ENCODE data around the gene SUCLG1. TPM values are rescaled to one million over a fixed set of nuclear protein-coding genes. Genes with fewer than 3 reads are reported as not detected.

SUCLG1 gene
- total and polyA plus RNA-seq, 2 experiments from 2014 or later = 164 to 168 TPM

GRCh38 chr2:84395820-84396219 is 63.3 kb downstream of the SUCLG1 start:
- DNase-seq (ENCODE audit: low spot score) = no peak
- no peak overlapping the region for H3K27ac ChIP-seq
- H3K36me3 ChIP-seq (replicated peaks; ENCODE audit: insufficient read depth, low read depth) = no peaks in the 10 kb centered on the region
- no peak overlapping the region for H2AFZ ChIP-seq
- 76% methylated on average over 3 of the region's 3 CpGs for WGBS (ENCODE audit: low lambda C conversion rate, missing lambda C conversion rate)
- H3K79me2 ChIP-seq = no peaks in the 10 kb centered on the region
- no peak overlapping the region for H3K4me2 ChIP-seq
- no peaks in the 10 kb centered on the region for H3K9me3 ChIP-seq (ENCODE audit: low read depth)
- H3K4me3 ChIP-seq = no peak overlapping the region
- TF ChIP-seq EZH2 (IDR thresholded peaks at IDR 0.05; ENCODE audit: borderline replicate concordance) (no peak), EZH2phosphoT487 (IDR thresholded peaks at IDR 0.05; ENCODE audit: low read depth, severe bottlenecking, unreplicated experiment) (no peak), CTCF (IDR thresholded peaks at IDR 0.05; ENCODE audit: poor library complexity) (no peak)
- no peaks in the 10 kb centered on the region for H3K4me1 ChIP-seq (ENCODE audit: insufficient read depth)
- no peaks in the 10 kb centered on the region for H3K9me2 ChIP-seq (replicated peaks; ENCODE audit: insufficient read depth)
- H4K20me1 ChIP-seq (ENCODE audit: insufficient read depth, poor library complexity, severe bottlenecking) = no peaks in the 10 kb centered on the region
- H3K27me3 ChIP-seq = no peaks in the 10 kb centered on the region

DNA sequence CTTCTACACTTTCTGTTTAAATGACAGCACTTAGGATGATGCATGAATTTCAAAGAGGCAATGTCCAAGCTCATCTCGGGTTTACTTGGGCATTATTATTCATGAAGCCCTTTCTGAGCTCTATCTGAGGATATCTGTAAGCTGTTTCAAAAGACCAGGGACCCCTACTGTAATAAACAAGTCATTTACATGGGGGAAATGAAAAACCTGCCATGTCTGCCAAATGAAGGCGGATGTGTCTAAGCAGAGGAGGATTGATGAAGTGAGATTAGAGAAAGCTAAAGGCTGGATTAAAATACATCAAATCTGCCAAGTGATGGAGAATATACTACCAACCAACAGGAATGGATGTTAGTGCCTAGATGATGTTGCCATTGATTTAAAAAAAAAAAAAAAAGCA is 64.5 kb downstream of the SUCLG1 start:
- DNase-seq (ENCODE audit: low spot score) = no peak
- Histone ChIP-seq H3K79me2 (no peaks in the 10 kb centered on the region), H4K20me1 (ENCODE audit: insufficient read depth, poor library complexity, severe bottlenecking) (no peaks in the 10 kb centered on the region), H2AFZ (no peak overlapping the region), H3K4me3 (no peak overlapping the region), H3K27ac (no peak overlapping the region), H3K4me2 (no peak overlapping the region), H3K9me3 (ENCODE audit: low read depth) (no peaks in the 10 kb centered on the region), H3K9me2 (replicated peaks; ENCODE audit: insufficient read depth) (no peaks in the 10 kb centered on the region), H3K4me1 (ENCODE audit: insufficient read depth) (no peaks in the 10 kb centered on the region), H3K27me3 (no peaks in the 10 kb centered on the region), H3K36me3 (replicated peaks; ENCODE audit: insufficient read depth, low read depth) (no peaks in the 10 kb centered on the region)
- TF ChIP-seq EZH2phosphoT487 (IDR thresholded peaks at IDR 0.05; ENCODE audit: low read depth, severe bottlenecking, unreplicated experiment) = no peak
- no peak for TF ChIP-seq CTCF (IDR thresholded peaks at IDR 0.05; ENCODE audit: poor library complexity)
- TF ChIP-seq EZH2 (IDR thresholded peaks at IDR 0.05; ENCODE audit: borderline replicate concordance) = no peak
- WGBS (ENCODE audit: low lambda C conversion rate, missing lambda C conversion rate) = 67% methylated on average over 2 of the region's 2 CpGs

GRCh38 chr2:84393829-84394228 is 65.3 kb downstream of the SUCLG1 start:
- Histone ChIP-seq H4K20me1 (ENCODE audit: insufficient read depth, poor library complexity, severe bottlenecking) (no peaks in the 10 kb centered on the region), H3K4me3 (no peak overlapping the region), H3K27ac (no peak overlapping the region), H3K4me1 (ENCODE audit: insufficient read depth) (no peaks in the 10 kb centered on the region), H3K9me3 (ENCODE audit: low read depth) (no peaks in the 10 kb centered on the region), H3K4me2 (no peak overlapping the region), H3K79me2 (no peaks in the 10 kb centered on the region), H2AFZ (no peak overlapping the region), H3K36me3 (replicated peaks; ENCODE audit: insufficient read depth, low read depth) (no peaks in the 10 kb centered on the region), H3K27me3 (no peaks in the 10 kb centered on the region), H3K9me2 (replicated peaks; ENCODE audit: insufficient read depth) (no peaks in the 10 kb centered on the region)
- no peak for DNase-seq (ENCODE audit: low spot score)
- no peak for TF ChIP-seq CTCF (IDR thresholded peaks at IDR 0.05; ENCODE audit: poor library complexity)
- no peak for TF ChIP-seq EZH2phosphoT487 (IDR thresholded peaks at IDR 0.05; ENCODE audit: low read depth, severe bottlenecking, unreplicated experiment)
- TF ChIP-seq EZH2 (IDR thresholded peaks at IDR 0.05; ENCODE audit: borderline replicate concordance) = no peak

DNA sequence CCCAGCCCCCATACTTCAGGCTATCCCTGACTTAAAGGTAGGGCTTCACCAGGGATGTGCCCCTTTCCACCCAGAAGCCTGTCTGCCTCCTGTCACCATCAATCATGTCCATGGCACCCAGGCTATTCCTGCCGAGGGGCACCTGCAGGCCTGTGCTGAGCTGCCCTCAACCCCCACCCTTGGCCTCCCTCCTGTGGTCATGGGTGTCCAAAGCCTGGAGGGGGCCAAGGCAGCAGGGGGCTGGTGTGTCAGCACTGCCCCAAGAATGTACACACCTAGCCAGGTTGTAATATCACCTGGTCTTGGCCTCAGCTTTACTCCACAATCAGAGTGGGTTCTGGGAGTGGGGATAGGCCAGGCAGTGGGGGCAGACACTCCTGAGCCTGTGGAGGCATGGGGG is 69.3 kb downstream of the SUCLG1 start:
- H2AFZ ChIP-seq = no peak overlapping the region
- no peak for TF ChIP-seq CTCF (IDR thresholded peaks at IDR 0.05; ENCODE audit: poor library complexity)
- no peak for TF ChIP-seq EZH2phosphoT487 (IDR thresholded peaks at IDR 0.05; ENCODE audit: low read depth, severe bottlenecking, unreplicated experiment)
- no peak for TF ChIP-seq EZH2 (IDR thresholded peaks at IDR 0.05; ENCODE audit: borderline replicate concordance)
- no peaks in the 10 kb centered on the region for H3K9me3 ChIP-seq (ENCODE audit: low read depth)
- H3K27me3 ChIP-seq = no peaks in the 10 kb centered on the region
- no peak overlapping the region for H3K27ac ChIP-seq
- 58% methylated on average over 1 of the region's 1 CpG for WGBS (ENCODE audit: low lambda C conversion rate, missing lambda C conversion rate)
- no peaks in the 10 kb centered on the region for H3K36me3 ChIP-seq (replicated peaks; ENCODE audit: insufficient read depth, low read depth)
- H4K20me1 ChIP-seq (ENCODE audit: insufficient read depth, poor library complexity, severe bottlenecking) = no peaks in the 10 kb centered on the region
- H3K9me2 ChIP-seq (replicated peaks; ENCODE audit: insufficient read depth) = no peaks in the 10 kb centered on the region
- DNase-seq (ENCODE audit: low spot score) = no peak
- no peak overlapping the region for H3K4me3 ChIP-seq
- H3K4me2 ChIP-seq = no peak overlapping the region
- no peaks in the 10 kb centered on the region for H3K79me2 ChIP-seq
- H3K4me1 ChIP-seq (ENCODE audit: insufficient read depth) = no peaks in the 10 kb centered on the region
